ENCODE results near the gene HMGB2.

The HMGB2 gene
- total RNA-seq, result 12.5 to 150 (median 34.3) reads per million in 18 experiments

DNA sequence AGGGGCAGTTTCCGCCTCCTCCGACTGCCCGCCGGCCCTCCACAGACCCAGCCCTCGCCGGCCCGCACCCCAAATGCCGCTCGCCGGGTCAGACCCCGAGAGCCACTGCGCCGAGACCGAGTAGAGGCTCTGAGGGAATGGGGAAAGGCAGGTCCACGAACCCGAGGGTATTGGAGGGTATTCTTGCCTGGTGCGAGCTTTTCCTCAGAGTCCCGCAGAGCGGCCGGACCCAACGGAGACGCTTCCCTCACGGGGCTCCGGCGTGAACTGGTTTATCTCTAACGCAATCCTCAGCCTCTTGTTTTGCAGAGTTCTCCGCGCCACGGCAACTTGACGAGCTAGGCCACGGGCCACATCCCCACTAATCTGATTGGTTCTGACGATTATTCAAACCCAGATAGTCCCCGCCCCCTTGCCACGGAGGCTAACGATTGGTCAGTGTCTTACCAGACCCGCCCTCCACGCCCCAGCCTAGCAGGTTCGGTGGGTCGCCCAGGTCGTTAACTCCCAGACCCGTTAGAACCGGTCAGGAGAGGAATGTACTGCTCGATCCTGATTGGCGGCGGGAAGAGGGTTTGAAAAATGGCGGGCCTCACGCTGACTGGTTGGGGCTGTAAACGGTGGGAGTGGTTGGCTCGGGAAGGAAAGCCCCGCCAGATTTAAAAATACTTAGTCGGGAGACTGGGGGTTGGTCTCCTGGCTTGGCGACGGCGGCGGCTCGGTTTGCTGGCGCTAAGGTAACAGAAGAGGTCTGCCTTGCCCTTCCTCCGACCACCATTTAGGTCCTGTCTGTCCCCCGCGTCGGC is at the start of gene HMGB2:
HMGB2 (minus strand) TSS at position 274 of the 806 bp plus-strand sequence. CDS start 709 bp downstream, outside the sequence.
- peak; percentile 100 for DNase-seq

DNA sequence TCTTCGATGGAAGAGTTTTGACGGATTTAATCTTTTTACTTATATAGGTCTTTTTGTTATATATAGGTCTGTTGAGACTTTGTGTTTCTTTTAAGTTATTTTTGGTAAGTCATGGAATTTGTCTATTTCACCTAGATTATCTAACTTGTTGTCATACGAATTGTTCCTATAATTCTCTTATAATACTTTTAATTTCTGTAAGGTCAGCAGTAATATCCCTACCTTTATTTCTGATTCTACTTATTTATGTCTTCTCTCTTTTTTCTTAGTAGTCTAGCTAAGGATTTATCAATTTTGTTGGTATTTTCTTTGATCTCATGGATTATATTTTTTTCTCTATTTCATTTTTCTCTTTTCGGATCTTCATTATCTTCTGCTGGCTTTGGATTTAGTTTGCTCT is 48.2 kb upstream of the HMGB2 start:
- no peak for DNase-seq

GRCh38 chr4:173381610-173382009 is 47.5 kb upstream of the HMGB2 start:
- DNase-seq, result no peak

- DNase-seq, result no peak
Observed at GRCh38 chr4:173380987-173381386, 46.8 kb upstream of the HMGB2 start.

DNA sequence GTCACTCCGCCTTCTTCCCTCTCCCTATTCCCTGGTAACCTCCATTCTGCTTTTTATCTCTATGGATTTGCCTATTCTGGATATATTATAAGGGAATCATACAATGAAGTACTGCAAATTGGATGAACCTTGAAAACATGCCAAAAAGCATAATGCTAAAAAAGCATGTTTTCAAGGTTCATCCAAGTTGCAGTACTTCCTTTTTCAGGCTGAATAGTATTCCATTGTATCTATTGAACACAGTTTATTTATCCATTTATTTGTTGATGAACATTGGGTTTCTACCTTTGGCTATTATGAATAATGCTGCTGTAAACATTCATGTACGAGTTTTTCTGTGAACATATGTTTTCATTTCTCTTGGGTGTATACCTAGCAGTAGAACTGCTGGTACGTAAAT is 45.8 kb upstream of the HMGB2 start:
- no peak for DNase-seq

DNA sequence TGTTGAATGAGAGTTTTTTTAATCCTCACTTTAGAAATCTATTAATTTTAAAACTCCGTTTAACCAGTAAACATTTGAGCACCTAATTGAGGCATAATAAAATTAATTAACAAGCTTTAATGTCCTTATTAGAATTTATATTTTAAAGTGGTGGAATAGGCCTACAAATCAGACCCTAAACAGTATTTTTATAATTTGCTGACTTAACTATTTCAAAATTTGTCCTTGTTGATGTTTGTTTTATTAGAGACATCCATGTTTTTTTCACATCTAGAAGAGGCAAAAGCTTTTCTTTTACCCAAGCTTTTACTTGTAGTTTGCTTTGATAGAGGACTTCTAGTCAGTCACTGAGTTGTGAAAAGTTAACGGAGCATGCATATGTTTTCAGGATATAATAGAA is 40.4 kb upstream of the HMGB2 start:
- DNase-seq, result no peak

- DNase-seq, result peak; percentile 70 to 75
Observed at GRCh38 chr4:173371292-173372192, 37.4 kb upstream of the HMGB2 start.

- DNase-seq, result peak; percentile 98
Observed at GRCh38 chr4:173370477-173371291, 36.5 kb upstream of the HMGB2 start, which contains the start of gene SAP30. SAP30 (plus strand) TSS chr4:173370954; CDS start chr4:173371183, 229 bp downstream.

DNA sequence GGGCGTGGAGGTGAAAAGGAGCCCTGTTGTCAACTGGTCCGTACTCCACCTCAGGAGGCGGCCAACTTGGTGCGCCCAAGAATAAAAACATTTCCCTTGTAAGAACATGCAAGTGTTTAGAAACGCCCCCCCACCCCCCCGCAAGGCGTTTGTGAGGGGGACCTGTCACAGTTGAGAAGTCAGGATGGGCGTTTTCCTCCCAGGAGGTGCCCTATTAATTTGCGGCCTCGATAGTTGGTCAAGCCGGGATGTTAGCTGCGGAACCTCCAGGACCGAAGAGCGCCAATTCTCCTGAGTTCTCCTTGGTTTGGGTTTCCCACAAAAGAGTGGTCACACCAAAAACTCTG is 35.9 kb upstream of the HMGB2 start:
- peak; percentile 18 to 27 for DNase-seq

DNA sequence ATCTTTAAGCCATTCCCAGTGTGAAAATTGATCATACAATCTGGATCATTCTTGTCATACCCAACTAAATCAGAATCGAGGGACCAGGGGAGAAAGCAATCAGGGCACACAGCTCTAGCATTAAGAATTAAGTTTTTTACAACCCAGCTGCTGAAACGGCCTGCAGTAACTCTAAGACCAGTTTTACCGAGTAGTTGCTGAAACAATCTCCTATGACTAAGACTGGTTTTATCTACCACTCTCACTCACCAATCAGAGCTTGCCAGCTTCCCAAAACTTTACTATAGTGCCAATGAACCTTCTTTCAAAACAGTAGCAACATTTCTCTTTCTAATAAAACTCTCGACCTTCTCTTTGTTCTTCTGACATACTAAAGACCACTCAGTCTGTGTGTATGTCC is 33.8 kb upstream of the HMGB2 start:
- no peak for DNase-seq

DNA sequence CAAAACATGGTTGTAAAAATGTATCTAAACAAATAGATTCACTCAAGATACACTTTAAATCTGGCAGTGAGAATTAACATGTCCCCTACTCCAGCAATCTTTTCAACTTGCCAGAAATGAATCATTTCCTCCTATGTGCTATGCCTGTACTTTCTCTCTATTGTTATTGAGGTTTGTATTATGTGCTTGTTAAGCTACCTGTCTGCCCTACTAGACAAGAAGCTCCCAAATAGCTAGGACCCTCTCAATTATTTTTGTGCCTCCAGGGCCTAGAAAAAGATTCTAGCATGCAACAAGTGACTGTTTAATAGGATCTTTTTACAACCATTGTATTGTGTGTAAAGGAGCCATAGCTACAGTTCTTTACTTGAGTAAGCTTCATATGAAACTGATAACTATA is 33.1 kb upstream of the HMGB2 start:
- no peak for DNase-seq

DNA sequence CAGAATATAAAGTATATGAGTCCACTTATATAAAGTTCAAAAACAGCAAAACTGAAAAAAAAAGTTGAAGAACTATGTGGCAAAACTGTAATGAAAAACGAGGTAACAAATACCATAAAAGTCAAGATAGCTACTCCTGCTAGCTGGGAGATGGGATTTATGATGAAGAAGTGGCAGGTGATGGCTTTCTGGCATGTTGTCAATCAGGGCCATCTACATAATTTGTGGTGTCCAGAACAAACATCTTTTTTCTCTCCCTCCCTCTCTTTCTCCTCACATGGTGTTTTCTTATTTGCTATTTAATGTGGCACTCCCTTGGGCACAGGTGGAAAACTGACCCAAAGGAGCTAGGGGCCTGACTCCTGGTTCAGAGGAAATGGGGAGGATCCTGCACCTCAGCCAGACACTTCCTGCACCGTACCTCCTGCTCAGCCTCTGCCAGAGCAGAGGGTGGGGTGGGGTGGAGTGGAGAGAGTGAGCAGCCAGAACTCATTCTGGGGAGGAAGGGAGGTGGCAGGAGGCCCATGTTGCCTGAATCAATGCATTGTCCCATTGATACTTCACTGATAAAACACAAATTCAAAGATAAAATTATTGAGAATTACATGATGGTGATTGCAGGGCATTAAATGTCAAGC is 31.3 kb upstream of the HMGB2 start:
- no peak for DNase-seq

DNA sequence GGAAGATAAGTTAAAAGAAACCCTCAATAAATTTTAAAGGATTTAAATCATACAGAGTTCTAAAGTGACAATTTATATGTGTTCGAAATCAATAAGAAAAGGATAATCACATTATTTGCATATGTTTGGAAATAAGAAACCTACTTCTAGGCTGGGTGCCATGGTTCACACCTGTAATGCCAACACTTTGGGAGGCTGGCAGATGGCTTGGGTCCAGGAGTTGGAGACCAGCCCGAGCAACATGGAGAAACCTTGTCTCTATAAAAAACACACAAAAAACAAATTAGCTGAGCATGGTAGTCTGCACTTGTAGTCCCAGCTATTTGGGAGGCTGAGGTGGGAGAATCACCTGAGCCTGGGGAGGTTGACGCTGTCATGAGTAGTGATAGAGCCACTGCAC is 28.5 kb upstream of the HMGB2 start:
- no peak for DNase-seq

- DNase-seq, result no peak
Observed at GRCh38 chr4:173360587-173361221, 26.5 kb upstream of the HMGB2 start.

DNA sequence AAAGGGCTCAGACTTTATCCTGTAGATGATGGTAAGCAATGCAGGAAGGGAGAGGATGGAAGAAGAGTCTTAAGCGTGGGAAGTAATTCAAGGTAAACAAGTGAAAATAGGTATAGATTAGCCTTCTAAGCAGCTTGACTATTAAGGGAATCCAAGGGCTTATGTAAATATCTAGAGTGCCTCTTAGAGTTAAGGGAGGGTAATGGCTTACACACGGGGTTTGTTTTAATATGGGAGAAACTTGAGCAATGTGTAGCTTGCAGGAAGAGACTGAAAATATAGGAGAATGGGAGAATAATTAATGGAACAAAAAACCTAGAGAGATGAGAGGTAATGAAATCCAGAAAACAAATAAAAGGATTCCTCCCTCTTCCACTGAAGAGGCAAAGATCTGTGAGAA is 23.8 kb upstream of the HMGB2 start:
- DNase-seq, result no peak

- no peak for DNase-seq
Observed at GRCh38 chr4:173347467-173347866, 13.3 kb upstream of the HMGB2 start.

DNA sequence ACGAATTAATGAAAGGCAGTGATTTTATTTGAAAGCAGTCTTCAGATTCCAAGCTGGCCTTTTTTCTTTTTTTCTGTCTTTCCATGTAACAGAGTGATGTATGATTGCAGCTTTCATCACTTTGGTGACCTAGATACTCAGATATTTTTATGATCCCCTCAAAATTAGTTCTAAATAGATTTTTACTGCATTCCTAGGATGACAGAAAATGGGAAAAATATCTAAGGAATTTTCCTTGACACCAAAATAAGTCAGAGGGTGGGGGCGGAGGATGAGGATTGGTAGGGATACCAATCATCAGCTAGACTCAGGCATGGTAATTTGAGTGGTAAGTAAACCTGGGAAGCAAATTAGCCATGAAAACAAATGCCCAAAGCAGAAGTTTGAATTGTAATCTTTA is 11.9 kb upstream of the HMGB2 start:
- DNase-seq, result no peak

GRCh38 chr4:173345648-173346047 is 11.5 kb upstream of the HMGB2 start:
- DNase-seq, result no peak

DNA sequence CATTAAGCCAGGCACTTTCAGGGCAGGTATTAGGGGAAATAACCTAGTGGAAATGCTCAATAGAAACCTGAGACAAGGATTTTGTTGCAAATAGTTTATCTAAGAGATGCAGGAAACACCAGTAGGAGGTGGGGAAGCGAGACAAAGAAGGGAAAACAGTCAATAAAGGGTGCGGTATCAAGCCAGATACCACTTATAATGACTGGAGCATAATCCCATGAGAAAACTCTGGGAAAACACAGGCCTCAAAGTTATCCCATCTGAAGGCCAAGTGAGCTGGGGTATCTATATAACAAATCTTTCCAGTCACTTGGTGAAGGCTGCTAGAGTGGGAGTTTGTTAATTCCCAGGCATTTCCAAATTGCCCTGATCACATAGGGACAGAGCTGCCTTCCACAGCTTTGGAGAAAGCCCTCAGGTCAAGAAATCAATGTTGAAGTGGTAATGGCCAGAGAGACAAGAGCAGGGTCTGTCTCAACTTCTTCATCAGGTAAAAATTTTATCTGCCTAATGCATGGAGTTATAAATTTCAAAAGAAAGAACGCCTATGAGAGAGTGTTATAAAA is 9.8 kb upstream of the HMGB2 start:
- DNase-seq, result no peak

DNA sequence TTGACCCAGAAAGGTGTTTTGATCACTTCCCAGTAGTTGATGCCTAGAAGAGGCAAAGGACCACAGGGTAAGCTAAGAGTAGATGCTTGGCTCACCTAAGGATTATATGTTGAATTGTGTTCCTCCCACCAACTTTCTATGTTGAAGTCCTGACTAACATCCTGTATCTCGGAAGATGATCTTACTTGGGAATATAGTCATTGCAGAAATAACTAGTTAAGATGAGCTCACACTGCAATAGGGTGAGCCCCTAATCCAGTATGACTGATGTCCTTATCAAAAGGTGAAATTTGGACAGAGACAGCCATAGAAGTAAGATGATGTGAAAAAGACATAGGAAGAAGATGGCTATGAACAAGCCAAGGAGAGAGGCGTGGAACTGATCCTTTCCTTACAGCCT is 3.3 kb upstream of the HMGB2 start:
- no peak for DNase-seq

Measured in inflammatory macrophage (primary cell).